Endothelial cell of umbilical vein (primary cell): ENCODE data around the gene AKAP5. TPM values are rescaled to one million over a fixed set of nuclear protein-coding genes. Genes with fewer than 3 reads are reported as not detected.

Experiments used
- BruUV-seq: library from RNA; stranded (reverse); fragments of 400-500 nt; replicated peaks from 2 replicates; lab custom pipeline; 2021; lab: Mats Ljungman, UMichigan
- CTCF ChIA-PET: fragments of 300-600, 350-600 bp; sonication (Branson Sonifier 250); formaldehyde crosslinking; loops from one replicate; lab custom pipeline; 2021; ENCODE audit warnings: antibody characterized with exemption, inconsistent platforms; lab: Charles Lee
- POLR2A ChIA-PET: fragments of 300-600, 350-600 bp; sonication (Branson Sonifier 250); formaldehyde crosslinking; loops from one replicate; lab custom pipeline; 2021; ENCODE audit warnings: antibody characterized with exemption, inconsistent platforms; lab: Charles Lee
- DNase-seq: peaks from one replicate; pipeline ENCODE4 v3.0.0-alpha.2; 2011; ENCODE audit warnings: low read depth, low spot score
- FAIRE-seq: peaks from 2 replicates; lab custom pipeline; 2011; peaks lifted over from hg19 to GRCh38; lab: Jason Lieb, UNC
- H2AFZ ChIP-seq: 2 replicates; pipeline ENCODE4 v1.6.0; 2012; ENCODE audit warnings: low read depth, low read length, control low read depth, inconsistent platforms
- H3K27ac ChIP-seq: 2 replicates; pipeline ENCODE4 v1.5.1; 2011; ENCODE audit warnings: low read depth, mild to moderate bottlenecking, control low read depth, low read length, moderate library complexity; ENCODE audit not compliant: insufficient read depth
- H3K27me3 ChIP-seq, 2 experiments: 2 replicates each; pipeline versions ENCODE4 v1.6.0 to v1.6.1; 2011; ENCODE audit warnings: low read length in 2 of 2, mixed read lengths in 1 of 2; ENCODE audit not compliant: control insufficient read depth in 2 of 2, insufficient read depth in 2 of 2
- H3K36me3 ChIP-seq, 2 experiments: 2 replicates in 1 of 2; 3 replicates in 1 of 2; pipeline ENCODE4 v1.5.1; 2011; ENCODE audit warnings: low read length in 2 of 2, mild to moderate bottlenecking in 1 of 2, moderate library complexity in 1 of 2; ENCODE audit not compliant: control insufficient read depth in 2 of 2, insufficient read depth in 2 of 2; ENCODE audit errors: extremely low read depth in 1 of 2
- H3K4me1 ChIP-seq: 3 replicates; pipeline ENCODE4 v1.5.1; 2011; ENCODE audit warnings: mild to moderate bottlenecking, low read length; ENCODE audit not compliant: control insufficient read depth, insufficient read depth; ENCODE audit errors: extremely low read depth
- H3K4me2 ChIP-seq: 2 replicates; pipeline ENCODE4 v1.6.1; 2011; ENCODE audit warnings: low read length, control low read depth, mixed read lengths; ENCODE audit not compliant: insufficient read depth
- H3K4me3 ChIP-seq, 3 experiments: fragments of 200-600 bp in 1 of 3; sonication (generic), shearing (Covaris generic) in 1 of 3; replicated peaks in 1 of 3; 2 replicates each; pipeline ENCODE4 v1.5.1; 2011 to 2016; ENCODE audit warnings: control low read depth in 3 of 3, low read length in 3 of 3, mild to moderate bottlenecking in 2 of 3, inconsistent platforms in 1 of 3, low read depth in 1 of 3, moderate library complexity in 1 of 3; ENCODE audit not compliant: insufficient read depth in 1 of 3
- H3K79me2 ChIP-seq: 2 replicates; pipeline ENCODE4 v1.6.0; 2012; ENCODE audit warnings: low read length, inconsistent platforms; ENCODE audit not compliant: control insufficient read depth, insufficient read depth
- H3K9ac ChIP-seq: replicated peaks from 2 replicates; pipeline ENCODE3; 2011; ENCODE audit warnings: low read length, control low read depth; ENCODE audit not compliant: insufficient read depth; ENCODE audit errors: extremely low read depth
- H3K9me1 ChIP-seq: replicated peaks from 3 replicates; pipeline ENCODE4 v1.6.0; 2011; ENCODE audit warnings: mild to moderate bottlenecking, low read length; ENCODE audit not compliant: control insufficient read depth, insufficient read depth; ENCODE audit errors: extremely low read depth
- H3K9me3 ChIP-seq: replicated peaks from 2 replicates; pipeline ENCODE4 v1.5.1; 2012; ENCODE audit warnings: low read length, inconsistent platforms; ENCODE audit not compliant: control insufficient read depth, insufficient read depth
- H4K20me1 ChIP-seq: replicated peaks from 2 replicates; pipeline ENCODE3; 2011; ENCODE audit warnings: mild to moderate bottlenecking, low read length; ENCODE audit not compliant: control insufficient read depth, insufficient read depth; ENCODE audit errors: extremely low read depth
- CTCF ChIP-seq, 2 donors: IDR thresholded peaks; 1 replicate in 1 of 2; 2 replicates in 1 of 2; pipeline ENCODE4 v1.5.1; 2011; ENCODE audit warnings: low read length in 2 of 2, mild to moderate bottlenecking in 2 of 2, moderate library complexity in 2 of 2, control low read depth in 1 of 2, inconsistent platforms in 1 of 2, low read depth in 1 of 2; ENCODE audit not compliant: insufficient read depth in 1 of 2; ENCODE audit errors: extremely low read depth in 1 of 2
- EZH2 ChIP-seq: IDR thresholded peaks from 2 replicates; pipeline ENCODE4 v1.6.1; 2012; ENCODE audit warnings: borderline replicate concordance, low read depth, mild to moderate bottlenecking, moderate library complexity, low read length, inconsistent platforms; ENCODE audit not compliant: severe bottlenecking
- FOS ChIP-seq: IDR thresholded peaks from 2 replicates; pipeline ENCODE4 v1.6.1; 2011; ENCODE audit warnings: mild to moderate bottlenecking, low read length, moderate library complexity, borderline replicate concordance; ENCODE audit not compliant: insufficient read depth
- GATA2 ChIP-seq: IDR thresholded peaks from 2 replicates; pipeline ENCODE4 v1.7.0; 2011; ENCODE audit warnings: low read depth, mild to moderate bottlenecking, moderate library complexity, mixed read lengths, low read length; ENCODE audit not compliant: insufficient read length, insufficient read depth
- JUN ChIP-seq: IDR thresholded peaks from 2 replicates; pipeline ENCODE4 v1.6.1; 2011; ENCODE audit warnings: borderline replicate concordance, low read depth; ENCODE audit not compliant: insufficient read length, insufficient read depth
- MYC ChIP-seq: IDR thresholded peaks from one replicate; pipeline ENCODE4 v1.6.1; 2011; ENCODE audit warnings: mild to moderate bottlenecking, low read depth, low read length
- POLR2A ChIP-seq: IDR thresholded peaks from 2 replicates; pipeline ENCODE4 v1.6.1; 2012; ENCODE audit warnings: low read depth, mild to moderate bottlenecking, control low read depth, low read length
- POLR2AphosphoS5 ChIP-seq: IDR thresholded peaks from 2 replicates; pipeline ENCODE4 v1.6.1; 2012; ENCODE audit warnings: low read depth, mild to moderate bottlenecking, control low read depth, low read length, moderate library complexity; ENCODE audit not compliant: insufficient read depth
- dilution Hi-C: fragments of 300-500 bp; cut with MboI; formaldehyde crosslinking; loops from one replicate; pipeline ENCODE4 v1.15.0; 2019; ENCODE audit warnings: low sequenced_read_pairs; ENCODE audit not compliant: extremely low pct_ligation_motif_present
- intact Hi-C: fragments of 100-400 bp; cut with micrococcal nuclease; formaldehyde crosslinking; loops from one replicate; pipeline ENCODE4 v1.10.0; 2022
- polyA plus RNA-seq, 4 experiments: library from polyadenylated mRNA; depleted of rRNA in 3 of 4; stranded (reverse) in 3 of 4; unstranded in 1 of 4; fragments of >200 nt; gene quantifications; 2 replicates each; pipeline versions ENCODE4 v1.2.1 to v1.2.3, GENCODE V29; 2011 to 2012; ENCODE audit warnings: missing spikeins in 1 of 4
- total RNA-seq: library from RNA; stranded (reverse); gene quantifications from 2 replicates; pipeline ENCODE4 v1.2.3, GENCODE V29; 2021
- TF ChIP-seq, protein P1 (sequence below): IDR thresholded peaks from 2 replicates; pipeline ENCODE4 v1.6.1; 2011; ENCODE audit not compliant: insufficient read depth, insufficient read length

The AKAP5 gene
- total and polyA plus RNA-seq, 2 donors (not counting 3 experiments of a cell fraction or from before 2014, with no cell fraction given), result 0.10 to 0.75 TPM

GRCh38 chr14:64440494-64440893 lies 24.8 kb upstream of the AKAP5 start:
- Histone ChIP-seq H3K9me1 (no peaks in the 10 kb centered on the region), H3K4me3 (no peak overlapping the region), H3K4me2 (no peak overlapping the region), H3K4me1 (peaks cover 27% of the 10 kb centered on the region), H3K79me2 (no peaks in the 10 kb centered on the region), H3K9me3 (no peaks in the 10 kb centered on the region), H3K36me3 (peaks cover 2 to 15% of the 10 kb centered on the region in 2 experiments), H3K9ac (no peak overlapping the region), H3K27ac (no peak overlapping the region), H2AFZ (no peak overlapping the region), H4K20me1 (no peaks in the 10 kb centered on the region), H3K27me3 (no peaks in the 10 kb centered on the region)
- intact Hi-C loops (no loop called here), dilution Hi-C loops (no loop called here)
- CTCF ChIA-PET, result interaction anchor here (2.4 kb wide), 1 partner anchor 10 kb away, joined by 13 read pairs; no protein-coding TSS in a partner anchor
- DNase-seq (no peak), FAIRE-seq (no peak)
- TF ChIP-seq CTCF (IDR thresholded peaks at IDR 0.05; ENCODE audit: extremely low read depth in 1 of 2, insufficient read depth in 1 of 2, low read depth in 1 of 2, low read length in 2 of 2), result no peak
- TF ChIP-seq JUN, result no peak
- no peak for TF ChIP-seq GATA2
- no peak for TF ChIP-seq POLR2AphosphoS5
- BruUV-seq, result no TSS peak
- POLR2A ChIA-PET, result no interaction called here

- H3K9ac ChIP-seq, result no peak overlapping the region
- no peaks in the 10 kb centered on the region for H3K9me1 ChIP-seq
- H3K4me2 ChIP-seq, result no peak overlapping the region
- H3K4me1 ChIP-seq, result peaks cover 30% of the 10 kb centered on the region
- CTCF ChIA-PET, result interaction anchor here (1.1 kb wide), 1 partner anchor 10 kb away, joined by 3 read pairs; no protein-coding TSS in a partner anchor
- no peak for FAIRE-seq
- H3K9me3 ChIP-seq, result no peaks in the 10 kb centered on the region
- H3K27me3 ChIP-seq, result no peaks in the 10 kb centered on the region
- POLR2A ChIA-PET, result no interaction called here
- no peaks in the 10 kb centered on the region for H4K20me1 ChIP-seq
- dilution Hi-C loops (no loop called here), intact Hi-C loops (no loop called here)
- H3K27ac ChIP-seq, result no peak overlapping the region
- DNase-seq, result no peak
- H2AFZ ChIP-seq, result no peak overlapping the region
- peaks cover 0 to 11% of the 10 kb centered on the region in 2 experiments for H3K36me3 ChIP-seq
- no peaks in the 10 kb centered on the region for H3K79me2 ChIP-seq
- no peak overlapping the region for H3K4me3 ChIP-seq
- TF ChIP-seq POLR2AphosphoS5 (no peak), MYC (no peak), GATA2 (no peak), EZH2 (no peak), JUN (no peak), FOS (no peak), CTCF (IDR thresholded peaks at IDR 0.05; ENCODE audit: extremely low read depth in 1 of 2, insufficient read depth in 1 of 2, low read depth in 1 of 2, low read length in 2 of 2) (no peak), POLR2A (no peak)
- TF ChIP-seq, protein P1, sequence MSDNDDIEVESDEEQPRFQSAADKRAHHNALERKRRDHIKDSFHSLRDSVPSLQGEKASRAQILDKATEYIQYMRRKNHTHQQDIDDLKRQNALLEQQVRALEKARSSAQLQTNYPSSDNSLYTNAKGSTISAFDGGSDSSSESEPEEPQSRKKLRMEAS, result no peak
- BruUV-seq, result no TSS peak
These were observed 22.9 kb upstream of the AKAP5 start for GRCh38 chr14:64442300-64442988.
